Measurements from ENCODE around the gene VPS25.

DNA sequence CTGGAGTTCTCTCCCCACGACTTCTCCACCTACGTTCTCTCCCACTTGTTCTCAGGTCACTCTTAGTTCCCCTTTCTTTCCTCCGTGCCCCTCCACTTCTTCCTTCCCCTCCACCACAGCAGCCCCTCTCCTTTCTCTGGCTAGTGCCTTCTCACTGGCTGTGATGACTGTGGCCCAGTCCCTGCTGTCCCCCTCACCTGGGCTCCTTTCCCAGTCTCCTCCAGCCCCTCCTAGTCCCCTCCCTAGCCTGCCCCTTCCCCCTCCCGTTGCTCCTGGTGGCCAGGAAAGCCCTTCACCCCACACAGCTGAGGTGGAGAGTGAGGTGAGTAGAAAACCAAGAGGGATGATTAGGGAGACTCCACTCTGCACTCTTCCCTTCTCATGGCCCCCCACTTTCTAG lies 21.8 kb downstream of the VPS25 start:
- TF ChIP-seq, protein P1, sequence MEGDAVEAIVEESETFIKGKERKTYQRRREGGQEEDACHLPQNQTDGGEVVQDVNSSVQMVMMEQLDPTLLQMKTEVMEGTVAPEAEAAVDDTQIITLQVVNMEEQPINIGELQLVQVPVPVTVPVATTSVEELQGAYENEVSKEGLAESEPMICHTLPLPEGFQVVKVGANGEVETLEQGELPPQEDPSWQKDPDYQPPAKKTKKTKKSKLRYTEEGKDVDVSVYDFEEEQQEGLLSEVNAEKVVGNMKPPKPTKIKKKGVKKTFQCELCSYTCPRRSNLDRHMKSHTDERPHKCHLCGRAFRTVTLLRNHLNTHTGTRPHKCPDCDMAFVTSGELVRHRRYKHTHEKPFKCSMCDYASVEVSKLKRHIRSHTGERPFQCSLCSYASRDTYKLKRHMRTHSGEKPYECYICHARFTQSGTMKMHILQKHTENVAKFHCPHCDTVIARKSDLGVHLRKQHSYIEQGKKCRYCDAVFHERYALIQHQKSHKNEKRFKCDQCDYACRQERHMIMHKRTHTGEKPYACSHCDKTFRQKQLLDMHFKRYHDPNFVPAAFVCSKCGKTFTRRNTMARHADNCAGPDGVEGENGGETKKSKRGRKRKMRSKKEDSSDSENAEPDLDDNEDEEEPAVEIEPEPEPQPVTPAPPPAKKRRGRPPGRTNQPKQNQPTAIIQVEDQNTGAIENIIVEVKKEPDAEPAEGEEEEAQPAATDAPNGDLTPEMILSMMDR (IDR thresholded peaks at IDR 0.05): no peak
- no peak for TF ChIP-seq POLR2A (IDR thresholded peaks at IDR 0.05)

All from body of pancreas (tissue), 4 donors.